ENCODE data around the gene NEUROG3.

The NEUROG3 gene

GRCh38 chr10:69569396-69569934 lies 3.8 kb downstream of the NEUROG3 start:
- TF ChIP-seq CTCF (IDR thresholded peaks at IDR 0.05; ENCODE audit: low read length) (no peak), EZH2phosphoT487 (IDR thresholded peaks at IDR 0.05; ENCODE audit: low read length) (no peak), EZH2 (optimal IDR thresholded peaks at IDR 0.05; ENCODE audit: low read depth, low read length) (no peak)
- H3K27me3 ChIP-seq (replicated peaks; ENCODE audit: insufficient read depth, low read length): peaks cover 73% of the 10 kb centered on the region
- no peaks in the 10 kb centered on the region for H3K9me2 ChIP-seq (replicated peaks; ENCODE audit: insufficient read depth, low read length)
- no peak overlapping the region for H3K27ac ChIP-seq (ENCODE audit: low read length)
- no peak overlapping the region for H3K4me2 ChIP-seq (ENCODE audit: low read depth, low read length)
- DNase-seq: no peak
- H3K4me3 ChIP-seq (ENCODE audit: low read length): no peak overlapping the region
- no peak overlapping the region for H2AFZ ChIP-seq (ENCODE audit: low read length)
- H3K79me2 ChIP-seq (ENCODE audit: low read length): no peaks in the 10 kb centered on the region
- H3K4me1 ChIP-seq (ENCODE audit: low read length): 0 out of 2 replicates have a peak, but pooled peaks cover 3% of the 10 kb centered on the region
- no peaks in the 10 kb centered on the region for H3K9me3 ChIP-seq (replicated peaks; ENCODE audit: insufficient read depth, low read length)
- H4K20me1 ChIP-seq (ENCODE audit: insufficient read depth, low read length): no peaks in the 10 kb centered on the region
- H3K36me3 ChIP-seq (replicated peaks; ENCODE audit: insufficient read depth, low read length): no peaks in the 10 kb centered on the region
- no peak overlapping the region for H3K9ac ChIP-seq (ENCODE audit: low read length)
- no peaks in the 10 kb centered on the region for H3F3A ChIP-seq (ENCODE audit: insufficient read depth, low read length)

GRCh38 chr10:69568472-69569395 lies 4.5 kb downstream of the NEUROG3 start:
- Histone ChIP-seq H3K27ac (ENCODE audit: low read length) (no peak overlapping the region), H3F3A (ENCODE audit: insufficient read depth, low read length) (no peaks in the 10 kb centered on the region), H3K36me3 (replicated peaks; ENCODE audit: insufficient read depth, low read length) (no peaks in the 10 kb centered on the region), H2AFZ (ENCODE audit: low read length) (no peak overlapping the region), H3K9me3 (replicated peaks; ENCODE audit: insufficient read depth, low read length) (no peaks in the 10 kb centered on the region), H3K9ac (ENCODE audit: low read length) (no peak overlapping the region), H3K79me2 (ENCODE audit: low read length) (no peaks in the 10 kb centered on the region), H3K9me2 (replicated peaks; ENCODE audit: insufficient read depth, low read length) (no peaks in the 10 kb centered on the region), H4K20me1 (ENCODE audit: insufficient read depth, low read length) (no peaks in the 10 kb centered on the region), H3K4me1 (ENCODE audit: low read length) (0 out of 2 replicates have a peak, but pooled peaks cover 3% of the 10 kb centered on the region), H3K4me3 (ENCODE audit: low read length) (no peak overlapping the region), H3K4me2 (ENCODE audit: low read depth, low read length) (no peak overlapping the region), H3K27me3 (replicated peaks; ENCODE audit: insufficient read depth, low read length) (peaks cover 66% of the 10 kb centered on the region)
- no peak for TF ChIP-seq CTCF (IDR thresholded peaks at IDR 0.05; ENCODE audit: low read length)
- no peak for TF ChIP-seq EZH2phosphoT487 (IDR thresholded peaks at IDR 0.05; ENCODE audit: low read length)
- TF ChIP-seq EZH2 (optimal IDR thresholded peaks at IDR 0.05; ENCODE audit: low read depth, low read length): no peak
- DNase-seq: no peak

- no peaks in the 10 kb centered on the region for H3K9me2 ChIP-seq (replicated peaks; ENCODE audit: insufficient read depth, low read length)
- H3K9ac ChIP-seq (ENCODE audit: low read length): no peak overlapping the region
- peaks cover 58% of the 10 kb centered on the region for H3K27me3 ChIP-seq (replicated peaks; ENCODE audit: insufficient read depth, low read length)
- H3K4me1 ChIP-seq (ENCODE audit: low read length): no peaks in the 10 kb centered on the region
- no peaks in the 10 kb centered on the region for H3K9me3 ChIP-seq (replicated peaks; ENCODE audit: insufficient read depth, low read length)
- H3K27ac ChIP-seq (ENCODE audit: low read length): no peak overlapping the region
- peak; percentile 7 for DNase-seq
- H3K4me2 ChIP-seq (ENCODE audit: low read depth, low read length): no peak overlapping the region
- no peaks in the 10 kb centered on the region for H4K20me1 ChIP-seq (ENCODE audit: insufficient read depth, low read length)
- H3K36me3 ChIP-seq (replicated peaks; ENCODE audit: insufficient read depth, low read length): no peaks in the 10 kb centered on the region
- H3F3A ChIP-seq (ENCODE audit: insufficient read depth, low read length): no peaks in the 10 kb centered on the region
- H3K4me3 ChIP-seq (ENCODE audit: low read length): no peak overlapping the region
- H2AFZ ChIP-seq (ENCODE audit: low read length): no peak overlapping the region
- no peak for TF ChIP-seq CTCF (IDR thresholded peaks at IDR 0.05; ENCODE audit: low read length)
- TF ChIP-seq EZH2 (optimal IDR thresholded peaks at IDR 0.05; ENCODE audit: low read depth, low read length): no peak
- no peak for TF ChIP-seq EZH2phosphoT487 (IDR thresholded peaks at IDR 0.05; ENCODE audit: low read length)
- no peaks in the 10 kb centered on the region for H3K79me2 ChIP-seq (ENCODE audit: low read length)
These were observed 5.3 kb downstream of the NEUROG3 start for GRCh38 chr10:69567920-69568319.
